ENCODE measurements around the gene RPL7A. TPM values are rescaled to one million over a fixed set of nuclear protein-coding genes. Genes with fewer than 3 reads are reported as not detected.
A peak's percentile ranks its signal among the peaks of the same experiment; 100 is the strongest.

Gene RPL7A
- total RNA-seq, 1 experiment from 2014 or later = 1,920 TPM

GRCh38 chr9:133354766-133355165, 6.7 kb downstream of the RPL7A start:
- ChIA-PET CTCF (no interaction called here), POLR2A (ENCODE audit: low non-redundant PET) (no interaction called here)
- no TSS peak for BruUV-seq (replicated peaks)
- intact Hi-C loops (cut with micrococcal nuclease; ENCODE audit: unreplicated experiment) = no loop called here
- H3K4me1 ChIP-seq (ENCODE audit: insufficient read depth, low read length, poor library complexity, severe bottlenecking) = peaks cover 17% of the 10 kb centered on the region
- H3K27me3 ChIP-seq (replicated peaks; ENCODE audit: insufficient read depth, low read depth, low read length, poor library complexity) = no peaks in the 10 kb centered on the region
- peaks cover 34% of the 10 kb centered on the region for H3K36me3 ChIP-seq (ENCODE audit: insufficient read depth, low read length, poor library complexity, severe bottlenecking)
- no peak for TF ChIP-seq CTCF (conservative IDR thresholded peaks at IDR 0.05; ENCODE audit: low read depth, low read length)
- no peak for TF ChIP-seq EZH2 (IDR thresholded peaks at IDR 0.05; ENCODE audit: borderline replicate concordance, low read depth, low read length, poor library complexity, severe bottlenecking)
- DNase-seq (ENCODE audit: low spot score) = no peak
- peak overlapping the region; percentile 93 for H3K4me3 ChIP-seq (ENCODE audit: low read depth, low read length, poor library complexity, severe bottlenecking)
- H3K27ac ChIP-seq (ENCODE audit: low read depth, low read length, poor library complexity, severe bottlenecking) = no peak overlapping the region
- no peaks in the 10 kb centered on the region for H3K9me3 ChIP-seq (ENCODE audit: low read depth, low read length, poor library complexity, severe bottlenecking)

GRCh38 chr9:133355881-133356357, 7.9 kb downstream of the RPL7A start:
- TF ChIP-seq EZH2 (IDR thresholded peaks at IDR 0.05; ENCODE audit: borderline replicate concordance, low read depth, low read length, poor library complexity, severe bottlenecking) (no peak), CTCF (conservative IDR thresholded peaks at IDR 0.05; ENCODE audit: low read depth, low read length) (no peak)
- H3K4me3 ChIP-seq (ENCODE audit: low read depth, low read length, poor library complexity, severe bottlenecking) = peak overlapping the region; percentile 93
- peak; percentile 25 for DNase-seq (ENCODE audit: low spot score)
- H3K27ac ChIP-seq (ENCODE audit: low read depth, low read length, poor library complexity, severe bottlenecking) = peak overlapping the region; percentile 74
- intact Hi-C loops (cut with micrococcal nuclease; ENCODE audit: unreplicated experiment) = no loop called here
- ChIA-PET POLR2A (ENCODE audit: low non-redundant PET) (no interaction called here), CTCF (interaction anchor here (0.6 kb wide), 2 partner anchors 46 to 207 kb away, joined by 4 to 10 read pairs; no protein-coding TSS in a partner anchor)
- peaks cover 29% of the 10 kb centered on the region for H3K36me3 ChIP-seq (ENCODE audit: insufficient read depth, low read length, poor library complexity, severe bottlenecking)
- no peaks in the 10 kb centered on the region for H3K9me3 ChIP-seq (ENCODE audit: low read depth, low read length, poor library complexity, severe bottlenecking)
- H3K27me3 ChIP-seq (replicated peaks; ENCODE audit: insufficient read depth, low read depth, low read length, poor library complexity) = no peaks in the 10 kb centered on the region
- BruUV-seq (replicated peaks) = no TSS peak
- H3K4me1 ChIP-seq (ENCODE audit: insufficient read depth, low read length, poor library complexity, severe bottlenecking) = peaks cover 14% of the 10 kb centered on the region

GRCh38 chr9:133356391-133357091, 8.5 kb downstream of the RPL7A start, which contains the start of the genes SURF1 and SURF2:
TSS of gene SURF1 (minus strand) at chr9:133356487. CDS start at chr9:133356453, 34 bp downstream.
TSS of gene SURF2 (plus strand) at chr9:133356550. CDS start at chr9:133356593, 43 bp downstream.
- no peaks in the 10 kb centered on the region for H3K9me3 ChIP-seq (ENCODE audit: low read depth, low read length, poor library complexity, severe bottlenecking)
- peak within 1 kb of the TSS; percentile 93 for H3K4me3 ChIP-seq (ENCODE audit: low read depth, low read length, poor library complexity, severe bottlenecking)
- peak; percentile 93 for DNase-seq (ENCODE audit: low spot score)
- POLR2A ChIA-PET (ENCODE audit: low non-redundant PET) = interaction anchor here (0.6 kb wide), 1 partner anchor 10 kb away, joined by 3 read pairs; no protein-coding TSS in a partner anchor
- no TSS peak for BruUV-seq (replicated peaks)
- H3K36me3 ChIP-seq (ENCODE audit: insufficient read depth, low read length, poor library complexity, severe bottlenecking) = peaks cover 29% of the 10 kb centered on the region
- H3K4me1 ChIP-seq (ENCODE audit: insufficient read depth, low read length, poor library complexity, severe bottlenecking) = peaks cover 19% of the 10 kb centered on the region
- TF ChIP-seq CTCF (conservative IDR thresholded peaks at IDR 0.05; ENCODE audit: low read depth, low read length) (no peak), EZH2 (IDR thresholded peaks at IDR 0.05; ENCODE audit: borderline replicate concordance, low read depth, low read length, poor library complexity, severe bottlenecking) (no peak)
- H3K27ac ChIP-seq (ENCODE audit: low read depth, low read length, poor library complexity, severe bottlenecking) = peak within 1 kb of the TSS; percentile 76
- intact Hi-C loops (cut with micrococcal nuclease; ENCODE audit: unreplicated experiment) = no loop called here
- CTCF ChIA-PET = interaction anchor here (0.6 kb wide), 1 partner anchor 47 kb away, joined by 10 read pairs; no protein-coding TSS in a partner anchor
- H3K27me3 ChIP-seq (replicated peaks; ENCODE audit: insufficient read depth, low read depth, low read length, poor library complexity) = no peaks in the 10 kb centered on the region
